ENCODE results near the gene ITGB1.

Gene ITGB1

GRCh38 chr10:32888161-32888927, 69.7 kb downstream of the ITGB1 start:
- peaks cover 16% of the 10 kb centered on the region for H3K4me1 Mint-ChIP-seq
- H3K9me3 Mint-ChIP-seq: no peaks in the 10 kb centered on the region
- no peak for TF ChIP-seq CTCF (IDR thresholded peaks at IDR 0.05)
- no peak overlapping the region for H3K4me3 Mint-ChIP-seq
- no peaks in the 10 kb centered on the region for H3K36me3 Mint-ChIP-seq (ENCODE audit: low read depth)
- no peak for DNase-seq
- H3K27me3 Mint-ChIP-seq (ENCODE audit: low read depth, poor library complexity): peaks cover 3% of the 10 kb centered on the region
- H3K27ac Mint-ChIP-seq: no peak overlapping the region

GRCh38 chr10:32887481-32887880, 70.5 kb downstream of the ITGB1 start:
- no peaks in the 10 kb centered on the region for H3K9me3 Mint-ChIP-seq
- DNase-seq: no peak
- peaks cover 16% of the 10 kb centered on the region for H3K4me1 Mint-ChIP-seq
- peaks cover 3% of the 10 kb centered on the region for H3K27me3 Mint-ChIP-seq (ENCODE audit: low read depth, poor library complexity)
- no peak for TF ChIP-seq CTCF (IDR thresholded peaks at IDR 0.05)
- H3K36me3 Mint-ChIP-seq (ENCODE audit: low read depth): no peaks in the 10 kb centered on the region
- no peak overlapping the region for H3K4me3 Mint-ChIP-seq
- peak overlapping the region; percentile 39 for H3K27ac Mint-ChIP-seq

- no peak for TF ChIP-seq CTCF (IDR thresholded peaks at IDR 0.05)
- Mint-ChIP-seq H3K4me1 (peaks cover 3% of the 10 kb centered on the region), H3K27me3 (ENCODE audit: low read depth, poor library complexity) (no peaks in the 10 kb centered on the region), H3K9me3 (no peaks in the 10 kb centered on the region), H3K36me3 (ENCODE audit: low read depth) (no peaks in the 10 kb centered on the region), H3K4me3 (no peak overlapping the region), H3K27ac (no peak overlapping the region)
- no peak for DNase-seq
Measured at GRCh38 chr10:32882076-32882475, 76.0 kb downstream of the ITGB1 start.

- Mint-ChIP-seq H3K4me3 (no peak overlapping the region), H3K4me1 (no peaks in the 10 kb centered on the region), H3K36me3 (ENCODE audit: low read depth) (no peaks in the 10 kb centered on the region), H3K27me3 (ENCODE audit: low read depth, poor library complexity) (peaks cover 4% of the 10 kb centered on the region), H3K27ac (no peak overlapping the region), H3K9me3 (no peaks in the 10 kb centered on the region)
- DNase-seq: no peak
- no peak for TF ChIP-seq CTCF (IDR thresholded peaks at IDR 0.05)
Measured at GRCh38 chr10:32878646-32879045, 79.4 kb downstream of the ITGB1 start.

- Mint-ChIP-seq H3K4me1 (no peaks in the 10 kb centered on the region), H3K27ac (no peak overlapping the region), H3K4me3 (no peak overlapping the region), H3K9me3 (peaks cover 6% of the 10 kb centered on the region), H3K36me3 (ENCODE audit: low read depth) (no peaks in the 10 kb centered on the region), H3K27me3 (ENCODE audit: low read depth, poor library complexity) (peaks cover 4% of the 10 kb centered on the region)
- no peak for DNase-seq
- TF ChIP-seq CTCF (IDR thresholded peaks at IDR 0.05): no peak
Measured at GRCh38 chr10:32877915-32878314, 80.1 kb downstream of the ITGB1 start.

- Mint-ChIP-seq H3K4me1 (no peaks in the 10 kb centered on the region), H3K4me3 (no peak overlapping the region), H3K27me3 (ENCODE audit: low read depth, poor library complexity) (no peaks in the 10 kb centered on the region)
Measured at GRCh38 chr10:32865170-32865569, 92.9 kb downstream of the ITGB1 start.

More at GRCh38 chr10:32865170-32865569, 92.9 kb downstream of the ITGB1 start:
- Mint-ChIP-seq H3K27ac (no peak overlapping the region), H3K36me3 (ENCODE audit: low read depth) (no peaks in the 10 kb centered on the region), H3K9me3 (peaks cover 7% of the 10 kb centered on the region)
- DNase-seq: no peak
- TF ChIP-seq CTCF (IDR thresholded peaks at IDR 0.05): no peak
